Peyer's patch (tissue), 4 donors: ENCODE measurements around the gene GLB1L.

Experiments used
- POLR2A ChIP-seq, 2 donors: fragments of 450-650 bp; IDR thresholded peaks; one replicate each; pipeline ENCODE4 v1.5.1; 2017; ENCODE audit warnings: antibody characterized with exemption in 2 of 2, mild to moderate bottlenecking in 2 of 2, moderate library complexity in 2 of 2
- TF ChIP-seq, protein P1 (sequence below), 6 experiments: fragments of 450-650 bp in 4 of 6; fragments of 200-600 bp in 2 of 6; sonication (generic) in 1 of 6; IDR thresholded peaks; one replicate each; pipeline ENCODE4 v1.5.1; 2017 to 2019; ENCODE audit warnings: antibody characterized with exemption in 6 of 6, mild to moderate bottlenecking in 3 of 6, moderate library complexity in 1 of 6

DNA sequence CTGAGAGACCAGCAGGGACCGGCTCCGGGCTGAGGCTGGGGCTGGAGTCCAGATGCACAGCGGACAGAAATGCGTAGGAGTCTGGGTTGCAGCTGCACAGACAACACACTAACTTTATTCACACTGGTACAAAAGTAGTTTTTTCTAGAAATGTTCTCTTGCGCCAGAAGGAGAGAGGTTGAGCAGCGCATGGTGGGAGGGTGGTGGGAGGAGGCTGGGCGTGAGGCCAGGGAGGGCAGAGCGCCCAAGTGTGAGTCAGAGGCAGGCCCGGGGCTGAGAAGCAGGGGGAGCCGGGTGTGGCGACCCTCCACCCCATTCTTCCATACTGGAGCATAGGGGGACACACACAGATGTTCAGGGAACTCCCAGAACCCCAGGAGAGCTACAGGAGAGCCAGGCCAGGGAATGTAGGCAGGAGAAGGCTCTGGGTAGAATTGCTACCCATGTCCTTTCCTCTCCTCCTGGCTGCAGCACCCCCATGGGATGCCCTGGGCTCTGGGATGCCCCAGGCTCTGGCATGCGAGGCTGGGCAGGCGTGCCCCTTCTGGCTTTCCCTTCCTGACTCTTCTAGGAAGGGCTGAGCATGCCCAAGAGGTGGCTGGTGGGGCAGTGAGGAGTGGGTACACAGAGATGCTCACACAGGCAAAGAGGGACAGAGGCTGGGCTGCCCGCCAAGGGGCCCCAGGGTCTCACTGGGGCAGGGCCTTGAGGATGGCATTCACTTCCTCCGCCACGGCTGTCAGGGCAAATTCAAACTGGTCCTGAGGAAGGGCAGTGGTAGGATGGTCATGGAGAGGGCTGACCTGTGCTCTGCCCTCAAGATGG is 44.5 kb upstream of the GLB1L start:
- TF ChIP-seq, protein P1, sequence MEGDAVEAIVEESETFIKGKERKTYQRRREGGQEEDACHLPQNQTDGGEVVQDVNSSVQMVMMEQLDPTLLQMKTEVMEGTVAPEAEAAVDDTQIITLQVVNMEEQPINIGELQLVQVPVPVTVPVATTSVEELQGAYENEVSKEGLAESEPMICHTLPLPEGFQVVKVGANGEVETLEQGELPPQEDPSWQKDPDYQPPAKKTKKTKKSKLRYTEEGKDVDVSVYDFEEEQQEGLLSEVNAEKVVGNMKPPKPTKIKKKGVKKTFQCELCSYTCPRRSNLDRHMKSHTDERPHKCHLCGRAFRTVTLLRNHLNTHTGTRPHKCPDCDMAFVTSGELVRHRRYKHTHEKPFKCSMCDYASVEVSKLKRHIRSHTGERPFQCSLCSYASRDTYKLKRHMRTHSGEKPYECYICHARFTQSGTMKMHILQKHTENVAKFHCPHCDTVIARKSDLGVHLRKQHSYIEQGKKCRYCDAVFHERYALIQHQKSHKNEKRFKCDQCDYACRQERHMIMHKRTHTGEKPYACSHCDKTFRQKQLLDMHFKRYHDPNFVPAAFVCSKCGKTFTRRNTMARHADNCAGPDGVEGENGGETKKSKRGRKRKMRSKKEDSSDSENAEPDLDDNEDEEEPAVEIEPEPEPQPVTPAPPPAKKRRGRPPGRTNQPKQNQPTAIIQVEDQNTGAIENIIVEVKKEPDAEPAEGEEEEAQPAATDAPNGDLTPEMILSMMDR (IDR thresholded peaks at IDR 0.05) = no peak
- TF ChIP-seq POLR2A (IDR thresholded peaks at IDR 0.05) = no peak
